K562 (cell line): ENCODE measurements around the gene TMEM147. TPM values are rescaled to one million over a fixed set of nuclear protein-coding genes. Genes with fewer than 3 reads are reported as not detected.
A peak's percentile ranks its signal among the peaks of the same experiment; 100 is the strongest.

Experiments
- ATAC-seq: fragments of 200-7000 bp; cut with Tn5 transposase; 3 replicates; pipeline ENCODE4 v1.9.1; 2020; ENCODE audit warnings: moderate library complexity
- BruUV-seq: library from RNA; stranded (reverse); fragments of 400-500 nt; replicated peaks from 2 replicates; lab custom pipeline; 2021; lab: Mats Ljungman, UMichigan
- CTCF ChIA-PET: fragments of 300-600 bp; formaldehyde crosslinking; extraction: SDS; loops from one replicate; lab custom pipeline; 2021; ENCODE audit warnings: low intra/inter-chr PET ratio; lab: Yijun Ruan, JAX
- POLR2A ChIA-PET: fragments of 300-600, 350-650 bp; sonication (Branson Sonifier 250); formaldehyde crosslinking; extraction: SDS; loops from one replicate; lab custom pipeline; 2021; ENCODE audit warnings: antibody characterized with exemption, inconsistent platforms; lab: Yijun Ruan, JAX
- DNase-seq, 4 experiments: peaks; one replicate each; pipeline versions ENCODE4 v3.0.0 to v3.0.0-alpha.2; 2011 to 2018; ENCODE audit warnings: low spot score in 3 of 4, mixed read lengths in 3 of 4; ENCODE audit errors: extremely low read depth in 1 of 4
- FAIRE-seq: peaks from 2 replicates; lab custom pipeline; 2011; peaks lifted over from hg19 to GRCh38; lab: Jason Lieb, UNC
- H2AFZ ChIP-seq: 2 replicates; pipeline ENCODE4 v1.6.0; 2011; ENCODE audit warnings: low read depth, low read length, control low read depth, inconsistent platforms
- H3K27ac ChIP-seq: fragments of 200-600 bp; 3 replicates; pipeline ENCODE4 v1.8.0; 2011; ENCODE audit warnings: low read depth, mild to moderate bottlenecking, control low read depth, inconsistent platforms, low read length, moderate library complexity, mixed read lengths; ENCODE audit errors: extremely low read depth
- H3K27me3 ChIP-seq, 2 experiments: fragments of 300-600 bp in 1 of 2; 2 replicates in 1 of 2; 3 replicates in 1 of 2; pipeline versions ENCODE4 v1.6.0 to v1.8.0; 2011; ENCODE audit warnings: inconsistent platforms in 2 of 2, low read length in 2 of 2, mild to moderate bottlenecking in 1 of 2, mixed read lengths in 1 of 2, moderate library complexity in 1 of 2; ENCODE audit not compliant: control insufficient read depth in 2 of 2, insufficient read depth in 2 of 2
- H3K36me3 ChIP-seq: fragments of 300-600 bp; 3 replicates; pipeline ENCODE4 v1.8.0; 2011; ENCODE audit warnings: mild to moderate bottlenecking, low read length, inconsistent platforms; ENCODE audit not compliant: control insufficient read depth, insufficient read depth
- H3K4me1 ChIP-seq, 2 experiments: fragments of 200-600 bp in 1 of 2; replicated peaks in 1 of 2; 2 replicates in 1 of 2; 3 replicates in 1 of 2; pipeline versions ENCODE4 v1.5.1 to v1.8.0; 2011; ENCODE audit warnings: inconsistent platforms in 2 of 2, low read length in 2 of 2, mild to moderate bottlenecking in 1 of 2, mixed read lengths in 1 of 2, moderate library complexity in 1 of 2; ENCODE audit not compliant: control insufficient read depth in 2 of 2, insufficient read depth in 2 of 2
- H3K4me2 ChIP-seq: 2 replicates; pipeline ENCODE4 v1.6.1; 2011; ENCODE audit warnings: low read length, control low read depth, inconsistent platforms, mixed read lengths; ENCODE audit not compliant: insufficient read depth
- H3K4me3 ChIP-seq: fragments of 200-600 bp; sonication (generic), shearing (Covaris generic); 2 replicates; pipeline ENCODE4 v1.5.1; 2016; ENCODE audit warnings: control low read depth, inconsistent platforms
- H3K79me2 ChIP-seq: fragments of 200-600 bp; 3 replicates; pipeline ENCODE4 v1.8.0; 2011; ENCODE audit warnings: low read length, inconsistent platforms; ENCODE audit not compliant: control insufficient read depth, insufficient read depth
- H3K9ac ChIP-seq, 2 experiments: 2 replicates each; pipeline versions ENCODE4 v1.6.0 to v1.6.1; 2011; ENCODE audit warnings: low read depth in 2 of 2, low read length in 2 of 2, control low read depth in 1 of 2, inconsistent platforms in 1 of 2, mild to moderate bottlenecking in 1 of 2, mixed read lengths in 1 of 2; ENCODE audit not compliant: insufficient read depth in 1 of 2
- H3K9me1 ChIP-seq: one replicate; pipeline ENCODE4 v1.6.0; 2011; ENCODE audit warnings: inconsistent platforms, mild to moderate bottlenecking, low read length, moderate library complexity; ENCODE audit not compliant: control insufficient read depth, insufficient read depth
- H3K9me3 ChIP-seq: replicated peaks from 2 replicates; pipeline ENCODE4 v1.5.1; 2011; ENCODE audit warnings: low read depth, low read length, inconsistent platforms; ENCODE audit not compliant: control insufficient read depth, insufficient read depth
- H4K20me1 ChIP-seq: replicated peaks from 2 replicates; pipeline ENCODE4 v1.6.1; 2011; ENCODE audit warnings: low read length, inconsistent platforms, mixed read lengths; ENCODE audit not compliant: control insufficient read depth, insufficient read depth
- CTCFL ChIP-seq: IDR thresholded peaks from 2 replicates; pipeline ENCODE4 v1.6.1; 2011; ENCODE audit warnings: borderline replicate concordance, low read depth, mild to moderate bottlenecking, moderate library complexity, low read length; ENCODE audit not compliant: insufficient read depth, poor library complexity, severe bottlenecking
- HDAC2 ChIP-seq: fragments of 450-650 bp; IDR thresholded peaks from 2 replicates; pipeline ENCODE4 v1.6.1; 2016; ENCODE audit warnings: mild to moderate bottlenecking
- NR4A1 ChIP-seq, 2 experiments: fragments of 250-450 bp in 1 of 2; fragments of 450-650 bp in 1 of 2; sonication (Bioruptor Pico) in 1 of 2; IDR thresholded peaks; 2 replicates each; pipeline versions ENCODE4 v1.4.0 to v1.6.1; 2016 to 2020; ENCODE audit warnings: mild to moderate bottlenecking in 2 of 2, missing compliant biosample characterization in 1 of 2, missing genetic modification characterization in 1 of 2, moderate library complexity in 1 of 2
- RBM25 ChIP-seq: fragments of 200-400 bp; formaldehyde crosslinking; IDR thresholded peaks from 2 replicates; pipeline ENCODE4 v1.6.1; 2018; ENCODE audit warnings: low read length, low read depth, moderate library complexity; ENCODE audit not compliant: severe bottlenecking
- ZNF121 ChIP-seq: sonication (generic); formaldehyde crosslinking; conservative IDR thresholded peaks from 2 replicates; pipeline ENCODE4 v1.8.0; 2022; ENCODE audit warnings: missing genetic modification reagents
- WGBS: fragments of 100-300 bp; shearing (Covaris generic); methylation state at CpG from one replicate; pipeline ENCODE4 v1.1.6; 2016; ENCODE audit warnings: low coverage, mixed read lengths; ENCODE audit not compliant: insufficient coverage; ENCODE audit errors: missing lambda C conversion rate; 5-methylcytosine and 5-hydroxymethylcytosine counted together
- in situ Hi-C: fragments of 300-500 bp; cut with MboI; formaldehyde crosslinking; loops from 4 replicates; pipeline ENCODE4 v1.15.0; 2018; ENCODE audit warnings: inconsistent platforms, mixed read lengths
- intact Hi-C: fragments of 100-400 bp; cut with micrococcal nuclease; formaldehyde crosslinking; loops from 2 replicates; pipeline ENCODE4 v1.14.2; 2022
- polyA plus RNA-seq, 8 experiments: library from polyadenylated mRNA; depleted of rRNA in 4 of 8; stranded (reverse) in 5 of 8; unstranded in 3 of 8; fragments of >200 nt; fragmentation: Nextera tagmentation in 2 of 8; fragmentation: Illumina TruSeq in 1 of 8; extraction: Ambion mirVana in 2 of 8; extraction: Trizol in 1 of 8; gene quantifications; 2 replicates each; pipeline versions ENCODE4 v1.2.1 to v1.2.3, GENCODE V29; 2011 to 2014; ENCODE audit warnings: inconsistent platforms in 1 of 8, missing spikeins in 1 of 8
- total RNA-seq, 7 experiments: library from RNA; depleted of rRNA in 6 of 7; stranded (reverse); fragments of >200 nt in 6 of 7; fragmentation: Illumina TruSeq in 2 of 7; extraction: Trizol in 2 of 7; gene quantifications; 2 replicates each; pipeline versions ENCODE4 v1.2.1 to v1.2.3, GENCODE V29; 2011 to 2021; ENCODE audit warnings: low replicate concordance in 1 of 7

TMEM147 gene
- total and polyA plus RNA-seq, 9 of the 15 experiments (the other 6 are each of a cell fraction or from before 2014, with no cell fraction given), result 73.8 to 194 (median 142) TPM

GRCh38 chr19:35587321-35587720 is 41.9 kb downstream of the TMEM147 start:
- no TSS peak for BruUV-seq
- H2AFZ ChIP-seq, result no peak overlapping the region

GRCh38 chr19:35590875-35591274 is 45.4 kb downstream of the TMEM147 start:
- CTCF ChIA-PET, result no interaction called here
- WGBS, result 13% methylated on average over 3 of the region's 3 CpGs
- BruUV-seq, result no TSS peak
- H3K4me1 ChIP-seq, result peaks cover 0 to 4% of the 10 kb centered on the region in 2 experiments; a peak in 2 of 5 replicates
- H3K4me3 ChIP-seq, result no peak overlapping the region
- POLR2A ChIA-PET, result interaction anchor here (0.6 kb wide), 2 partner anchors 98 to 300 kb away, joined by 4 to 5 read pairs; no protein-coding TSS in a partner anchor
- no peak for FAIRE-seq
- no peaks in the 10 kb centered on the region for H3K36me3 ChIP-seq
- no peak overlapping the region for H2AFZ ChIP-seq
- TF ChIP-seq RBM25 (peak; percentile 16), ZNF121 (CRISPR knock-in tag) (peak; percentile 75), NR4A1 (CRISPR knock-in tag; IDR thresholded peaks at IDR 0.05) (no peak), NR4A1 (tag; IDR thresholded peaks at IDR 0.05) (no peak), CTCFL (no peak)
- ATAC-seq, result no peak
- no peaks in the 10 kb centered on the region for H3K79me2 ChIP-seq
- intact Hi-C loops, result loop anchor here (5.0 kb wide), 1 partner anchor 34 kb away; no protein-coding TSS in a partner anchor
- in situ Hi-C loops, result no loop called here
- DNase-seq, result no peak
- H3K9me3 ChIP-seq, result no peaks in the 10 kb centered on the region
- no peaks in the 10 kb centered on the region for H3K9me1 ChIP-seq
- H3K4me2 ChIP-seq, result no peak overlapping the region
- H4K20me1 ChIP-seq, result no peaks in the 10 kb centered on the region
- no peak overlapping the region for H3K27ac ChIP-seq
- H3K9ac ChIP-seq, result no peak overlapping the region
- peaks cover 0 to 6% of the 10 kb centered on the region in 2 experiments; a peak in 3 of 5 replicates for H3K27me3 ChIP-seq

More at GRCh38 chr19:35587321-35587720, 41.9 kb downstream of the TMEM147 start:
- peak; percentile 57 for FAIRE-seq
- H3K9me1 ChIP-seq, result no peaks in the 10 kb centered on the region
- H3K36me3 ChIP-seq, result no peaks in the 10 kb centered on the region
- H3K4me2 ChIP-seq, result no peak overlapping the region
- no peak overlapping the region for H3K4me3 ChIP-seq
- TF ChIP-seq HDAC2, result no peak
- TF ChIP-seq NR4A1 (CRISPR knock-in tag; IDR thresholded peaks at IDR 0.05), result no peak
- no peak for TF ChIP-seq NR4A1 (tag; IDR thresholded peaks at IDR 0.05)
- H4K20me1 ChIP-seq, result no peaks in the 10 kb centered on the region
- DNase-seq, result no peak
- peaks cover 4 to 16% of the 10 kb centered on the region in 2 experiments; a peak in 3 of 5 replicates for H3K27me3 ChIP-seq
- intact Hi-C loops, result no loop called here
- no peak for ATAC-seq
- 0% methylated on average over 1 of the region's 1 CpG for WGBS
- H3K79me2 ChIP-seq, result no peaks in the 10 kb centered on the region
- in situ Hi-C loops, result no loop called here
- ChIA-PET CTCF (no interaction called here), POLR2A (no interaction called here)
- H3K9me3 ChIP-seq, result no peaks in the 10 kb centered on the region
- peaks cover 0 to 6% of the 10 kb centered on the region in 2 experiments; a peak in 3 of 5 replicates for H3K4me1 ChIP-seq
- no peak overlapping the region for H3K9ac ChIP-seq
- H3K27ac ChIP-seq, result no peak overlapping the region
